Calu3 (cell line): Measurements from ENCODE around the gene DPP6. TPM values are rescaled to one million over a fixed set of nuclear protein-coding genes. Genes with fewer than 3 reads are reported as not detected.

Source experiments
- BruUV-seq: library from RNA; stranded (reverse); fragments of 400-500 nt; replicated peaks from 2 replicates; lab custom pipeline; 2021; lab: Mats Ljungman, UMichigan
- CTCF ChIA-PET: fragments of 300-600 bp; sonication (Branson Sonifier 250); formaldehyde crosslinking; loops from one replicate; lab custom pipeline; 2022; ENCODE audit warnings: antibody characterized with exemption; lab: Charles Lee
- DNase-seq: peaks from one replicate; pipeline ENCODE4 v3.0.0; 2022
- H3K27ac Mint-ChIP-seq: one replicate; pipeline ENCODE4 v1.8.0; 2022; ENCODE audit warnings: mixed read lengths; ENCODE audit not compliant: unreplicated experiment
- H3K27me3 Mint-ChIP-seq: one replicate; pipeline ENCODE4 v1.8.0; 2022; ENCODE audit warnings: mixed read lengths; ENCODE audit not compliant: unreplicated experiment
- H3K36me3 Mint-ChIP-seq: one replicate; pipeline ENCODE4 v1.8.0; 2022; ENCODE audit warnings: mild to moderate bottlenecking, moderate library complexity, mixed read lengths; ENCODE audit not compliant: insufficient read depth, unreplicated experiment
- H3K4me1 Mint-ChIP-seq: one replicate; pipeline ENCODE4 v1.8.0; 2022; ENCODE audit warnings: mild to moderate bottlenecking, low read depth, mixed read lengths; ENCODE audit not compliant: unreplicated experiment
- H3K4me3 Mint-ChIP-seq: one replicate; pipeline ENCODE4 v1.8.0; 2022; ENCODE audit warnings: mild to moderate bottlenecking, low read depth, moderate library complexity, mixed read lengths; ENCODE audit not compliant: unreplicated experiment
- H3K9me3 Mint-ChIP-seq: one replicate; pipeline ENCODE4 v1.8.0; 2022; ENCODE audit warnings: low read depth, mixed read lengths; ENCODE audit not compliant: unreplicated experiment
- intact Hi-C: fragments of 100-400 bp; cut with micrococcal nuclease; formaldehyde crosslinking; loops from one replicate; pipeline ENCODE4 v1.10.0; 2022; ENCODE audit not compliant: unreplicated experiment
- total RNA-seq: library from RNA; stranded (reverse); gene quantifications from 2 replicates; pipeline ENCODE4 v1.2.3, GENCODE V29; 2022
- TF ChIP-seq, protein P1 (sequence below): fragments of 200-600 bp; IDR thresholded peaks from one replicate; pipeline ENCODE4 v1.8.0; 2022; ENCODE audit warnings: antibody characterized with exemption; ENCODE audit not compliant: unreplicated experiment

The DPP6 gene
- total RNA-seq, 1 experiment from 2014 or later = not detected

DNA sequence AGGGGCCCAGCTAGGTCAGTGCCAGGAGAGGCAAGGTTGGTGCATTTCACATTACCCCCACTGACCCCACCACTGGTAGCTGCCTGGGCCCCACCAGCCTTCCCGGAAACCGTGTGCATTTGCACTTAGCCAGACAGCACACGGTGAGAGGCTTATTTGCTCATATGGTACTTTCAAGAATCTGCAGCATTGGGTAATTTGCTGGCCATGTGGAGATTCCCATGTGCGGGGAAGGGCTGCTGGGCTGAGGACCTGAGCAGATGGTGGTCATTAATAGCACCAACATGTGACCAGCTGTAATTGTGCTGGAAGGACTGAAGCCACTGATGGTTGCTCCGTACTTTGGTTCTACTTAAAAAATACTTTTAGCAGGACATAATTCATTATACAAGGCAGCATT, 323.8 kb downstream of the DPP6 start:
- peaks cover 18% of the 10 kb centered on the region for H3K9me3 Mint-ChIP-seq
- BruUV-seq = no TSS peak

DNA sequence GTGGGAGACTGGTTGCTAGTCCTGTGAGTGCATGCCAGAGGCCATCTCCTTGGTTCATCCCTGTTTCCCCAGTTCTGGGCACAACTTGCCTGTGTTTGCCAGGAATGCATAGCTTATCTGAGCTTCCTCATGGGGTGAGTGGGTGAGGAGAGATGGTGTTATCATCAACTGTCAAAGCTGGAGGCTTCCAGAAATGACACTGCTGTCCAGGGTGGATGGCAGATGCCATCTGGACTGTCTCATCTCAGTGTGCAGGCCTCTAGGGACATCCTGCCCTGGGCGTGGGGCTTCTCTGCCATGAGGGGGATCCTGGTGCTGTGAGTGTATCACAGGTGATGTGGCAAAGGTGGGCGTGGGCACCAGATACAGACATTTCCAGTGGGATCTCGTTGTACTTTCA, 328.6 kb downstream of the DPP6 start:
- H3K4me1 Mint-ChIP-seq = no peaks in the 10 kb centered on the region
- H3K9me3 Mint-ChIP-seq = peaks cover 17% of the 10 kb centered on the region

More for the DNA sequence above, 323.8 kb downstream of the DPP6 start:
- H3K27me3 Mint-ChIP-seq = no peaks in the 10 kb centered on the region
- CTCF ChIA-PET = no interaction called here
- no peak for DNase-seq
- H3K27ac Mint-ChIP-seq = no peak overlapping the region
- intact Hi-C loops = no loop called here
- no peaks in the 10 kb centered on the region for H3K36me3 Mint-ChIP-seq
- TF ChIP-seq, protein P1, sequence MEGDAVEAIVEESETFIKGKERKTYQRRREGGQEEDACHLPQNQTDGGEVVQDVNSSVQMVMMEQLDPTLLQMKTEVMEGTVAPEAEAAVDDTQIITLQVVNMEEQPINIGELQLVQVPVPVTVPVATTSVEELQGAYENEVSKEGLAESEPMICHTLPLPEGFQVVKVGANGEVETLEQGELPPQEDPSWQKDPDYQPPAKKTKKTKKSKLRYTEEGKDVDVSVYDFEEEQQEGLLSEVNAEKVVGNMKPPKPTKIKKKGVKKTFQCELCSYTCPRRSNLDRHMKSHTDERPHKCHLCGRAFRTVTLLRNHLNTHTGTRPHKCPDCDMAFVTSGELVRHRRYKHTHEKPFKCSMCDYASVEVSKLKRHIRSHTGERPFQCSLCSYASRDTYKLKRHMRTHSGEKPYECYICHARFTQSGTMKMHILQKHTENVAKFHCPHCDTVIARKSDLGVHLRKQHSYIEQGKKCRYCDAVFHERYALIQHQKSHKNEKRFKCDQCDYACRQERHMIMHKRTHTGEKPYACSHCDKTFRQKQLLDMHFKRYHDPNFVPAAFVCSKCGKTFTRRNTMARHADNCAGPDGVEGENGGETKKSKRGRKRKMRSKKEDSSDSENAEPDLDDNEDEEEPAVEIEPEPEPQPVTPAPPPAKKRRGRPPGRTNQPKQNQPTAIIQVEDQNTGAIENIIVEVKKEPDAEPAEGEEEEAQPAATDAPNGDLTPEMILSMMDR = no peak
- H3K4me1 Mint-ChIP-seq = no peaks in the 10 kb centered on the region
- no peak overlapping the region for H3K4me3 Mint-ChIP-seq

DNA sequence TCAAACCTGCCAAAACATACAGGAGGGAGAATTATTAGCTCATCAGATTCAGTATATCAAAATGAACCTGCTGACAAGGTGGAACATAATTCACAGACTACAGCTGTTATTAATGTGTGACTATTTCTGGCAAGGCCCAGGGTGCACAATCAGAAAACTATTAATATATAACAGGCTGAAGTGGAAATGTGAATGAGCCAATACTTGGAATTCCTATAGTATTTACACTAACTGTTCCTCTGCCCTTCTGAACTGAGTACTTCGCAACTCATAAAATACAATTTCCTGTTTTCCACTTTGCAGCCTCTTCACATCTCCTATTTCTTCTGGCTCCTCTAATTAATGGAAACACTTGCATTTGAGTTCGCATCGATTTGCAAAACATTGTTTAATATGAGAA, 330.8 kb downstream of the DPP6 start:
- Mint-ChIP-seq H3K27me3 (no peaks in the 10 kb centered on the region), H3K36me3 (no peaks in the 10 kb centered on the region), H3K9me3 (peaks cover 25% of the 10 kb centered on the region), H3K4me3 (no peak overlapping the region), H3K4me1 (no peaks in the 10 kb centered on the region), H3K27ac (no peak overlapping the region)
- intact Hi-C loops = no loop called here
- DNase-seq = no peak
- TF ChIP-seq, protein P1 = no peak
- no TSS peak for BruUV-seq
- CTCF ChIA-PET = no interaction called here

More for the DNA sequence above, 328.6 kb downstream of the DPP6 start:
- intact Hi-C loops = no loop called here
- Mint-ChIP-seq H3K36me3 (no peaks in the 10 kb centered on the region), H3K27ac (no peak overlapping the region), H3K27me3 (no peaks in the 10 kb centered on the region), H3K4me3 (no peak overlapping the region)
- CTCF ChIA-PET = no interaction called here
- DNase-seq = no peak
- TF ChIP-seq, protein P1 = no peak
- no TSS peak for BruUV-seq

DNA sequence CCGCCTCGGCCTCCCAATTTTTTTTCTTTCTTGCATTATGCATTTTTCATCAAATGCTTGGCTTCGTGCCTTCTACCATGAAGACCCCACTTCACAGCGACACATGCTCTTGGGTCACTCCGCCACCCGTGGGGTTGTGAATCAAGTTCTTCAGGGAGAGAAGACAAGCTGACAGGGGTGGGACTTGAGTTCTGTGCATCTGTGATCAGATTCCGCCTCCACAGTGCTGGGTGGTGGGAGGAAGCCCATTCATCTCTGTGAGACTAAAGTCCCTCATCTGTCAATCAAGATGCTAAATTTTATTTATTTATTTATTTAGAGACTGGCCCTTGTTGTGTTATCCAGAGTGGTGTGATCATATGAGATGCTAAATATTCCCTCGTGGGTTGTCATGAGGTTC, 333.0 kb downstream of the DPP6 start:
- TF ChIP-seq, protein P1 = no peak
- Mint-ChIP-seq H3K27me3 (no peaks in the 10 kb centered on the region), H3K9me3 (peaks cover 25% of the 10 kb centered on the region), H3K4me1 (no peaks in the 10 kb centered on the region), H3K4me3 (no peak overlapping the region), H3K36me3 (no peaks in the 10 kb centered on the region), H3K27ac (no peak overlapping the region)
- intact Hi-C loops = no loop called here
- CTCF ChIA-PET = no interaction called here
- no TSS peak for BruUV-seq
- DNase-seq = no peak
